ENCODE results near the gene CDK12.
"Not testable (repeated sequence)": the region's sequence is repeated elsewhere in the genome, so short reads cannot be mapped to it uniquely, and the experiment has no call there.

The CDK12 gene

DNA sequence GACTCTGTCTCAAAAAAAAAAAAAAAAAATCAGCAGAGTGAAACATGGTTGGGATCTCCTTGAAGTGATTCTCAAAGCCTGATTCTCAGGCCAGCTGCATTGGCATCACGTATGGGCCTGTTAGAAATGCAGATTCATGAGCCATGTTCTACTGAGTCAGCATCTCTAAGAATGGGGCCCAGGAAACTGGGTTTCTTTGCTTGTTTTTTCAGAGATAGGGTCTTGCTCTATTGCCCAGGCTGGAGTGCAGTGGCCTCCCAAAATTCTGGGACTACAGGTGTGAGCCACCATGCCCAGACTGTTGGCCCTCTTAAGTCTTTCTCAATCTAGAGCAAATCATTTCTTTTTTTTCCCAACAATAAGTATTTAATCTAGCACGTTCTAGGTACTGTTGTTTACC, 47.7 kb downstream of the CDK12 start:
- no peak for DNase-seq

DNA sequence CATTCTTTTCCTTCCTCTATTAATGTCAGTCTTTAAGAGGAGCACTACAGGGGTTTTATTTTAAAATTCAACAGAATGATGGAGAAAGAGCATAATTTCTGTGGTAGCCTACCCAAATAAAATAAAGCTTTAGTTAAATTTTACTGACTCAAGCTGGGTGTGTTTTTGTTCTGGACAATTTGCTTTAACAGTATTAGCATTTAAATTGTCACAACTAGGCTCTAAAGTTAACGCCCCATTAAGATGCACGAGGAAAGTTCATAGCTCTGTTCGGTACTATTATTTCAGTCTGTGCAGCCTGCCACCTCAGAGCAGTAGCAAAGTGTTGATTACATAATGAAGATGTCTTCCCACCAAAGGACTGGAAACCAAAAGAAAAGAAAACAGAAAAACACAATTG, 52.0 kb downstream of the CDK12 start:
- DNase-seq, result no peak

GRCh38 chr17:39513915-39514314, 52.6 kb downstream of the CDK12 start:
- DNase-seq, result no peak

DNA sequence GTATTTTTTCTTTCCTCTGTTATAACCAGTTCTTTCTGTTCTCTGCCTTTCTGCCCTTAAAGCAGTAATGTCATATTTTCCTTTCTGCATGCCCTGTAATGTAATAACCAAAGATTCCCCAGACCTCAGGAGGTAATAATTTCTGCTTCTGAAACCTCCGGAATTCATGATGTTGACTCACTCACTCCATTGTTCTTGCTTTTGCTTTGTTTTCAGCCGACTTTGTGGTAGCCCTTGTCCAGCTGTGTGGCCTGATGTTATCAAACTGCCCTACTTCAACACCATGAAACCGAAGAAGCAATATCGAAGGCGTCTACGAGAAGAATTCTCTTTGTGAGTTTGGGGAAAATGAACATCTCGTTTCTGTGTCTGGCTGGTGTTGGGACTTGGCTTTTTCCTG, 55.9 kb downstream of the CDK12 start:
- DNase-seq, result no peak

- peak; percentile 13 for DNase-seq
Measured at GRCh38 chr17:39525801-39526506, 64.7 kb downstream of the CDK12 start.

DNA sequence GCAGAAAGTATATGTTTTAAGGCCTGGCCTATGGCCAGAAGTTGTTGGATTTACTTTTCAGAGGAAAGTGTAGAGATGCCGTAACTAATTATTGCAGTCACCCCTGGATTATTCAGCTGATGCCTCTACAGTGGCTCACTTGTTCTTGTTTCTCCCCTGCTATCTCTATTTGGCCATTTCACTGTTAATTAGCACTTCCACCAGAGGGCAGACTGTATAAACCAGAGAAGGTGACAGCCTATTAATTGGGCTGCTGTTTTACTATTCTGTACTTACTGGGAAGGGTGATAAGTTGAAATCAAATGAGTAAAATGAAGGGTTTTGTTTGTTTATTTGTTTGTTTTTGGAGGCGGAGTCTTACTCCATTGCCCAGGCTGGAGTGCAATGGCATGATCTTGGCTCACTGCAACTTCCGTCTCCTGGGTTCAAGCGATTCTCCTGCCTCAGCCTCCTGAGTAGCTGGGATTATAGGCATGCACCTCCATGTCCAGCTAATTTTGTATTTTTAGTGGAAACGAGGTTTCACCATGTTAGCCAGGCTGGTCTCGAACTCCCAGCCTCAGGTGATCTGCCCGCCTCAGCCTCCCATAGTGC, 66.0 kb downstream of the CDK12 start:
- no peak for DNase-seq

- DNase-seq, result no peak
Measured at GRCh38 chr17:39529455-39529854, 68.2 kb downstream of the CDK12 start.

DNA sequence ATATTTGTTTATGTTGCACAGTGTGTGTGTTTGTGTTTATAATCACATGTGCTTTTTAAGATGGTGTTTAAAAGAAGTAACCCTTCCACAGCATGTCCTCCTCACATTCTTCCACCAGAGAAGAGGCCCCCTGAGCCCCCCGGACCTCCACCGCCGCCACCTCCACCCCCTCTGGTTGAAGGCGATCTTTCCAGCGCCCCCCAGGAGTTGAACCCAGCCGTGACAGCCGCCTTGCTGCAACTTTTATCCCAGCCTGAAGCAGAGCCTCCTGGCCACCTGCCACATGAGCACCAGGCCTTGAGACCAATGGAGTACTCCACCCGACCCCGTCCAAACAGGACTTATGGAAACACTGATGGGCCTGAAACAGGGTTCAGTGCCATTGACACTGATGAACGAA, 69.2 kb downstream of the CDK12 start:
- DNase-seq, result no peak

DNA sequence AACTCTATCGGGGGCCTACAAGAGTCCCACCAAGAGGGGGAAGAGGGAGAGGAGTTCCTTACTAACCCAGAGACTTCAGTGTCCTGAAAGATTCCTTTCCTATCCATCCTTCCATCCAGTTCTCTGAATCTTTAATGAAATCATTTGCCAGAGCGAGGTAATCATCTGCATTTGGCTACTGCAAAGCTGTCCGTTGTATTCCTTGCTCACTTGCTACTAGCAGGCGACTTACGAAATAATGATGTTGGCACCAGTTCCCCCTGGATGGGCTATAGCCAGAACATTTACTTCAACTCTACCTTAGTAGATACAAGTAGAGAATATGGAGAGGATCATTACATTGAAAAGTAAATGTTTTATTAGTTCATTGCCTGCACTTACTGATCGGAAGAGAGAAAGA, 70.0 kb downstream of the CDK12 start:
- no peak for DNase-seq

GRCh38 chr17:39533891-39534290, 72.6 kb downstream of the CDK12 start:
- no peak for DNase-seq

GRCh38 chr17:39534768-39535405, 73.6 kb downstream of the CDK12 start:
- DNase-seq, result no peak

GRCh38 chr17:39536468-39536867, 75.2 kb downstream of the CDK12 start:
- no peak for DNase-seq

GRCh38 chr17:39537364-39537763, 76.1 kb downstream of the CDK12 start:
- not testable (repeated sequence) for DNase-seq

GRCh38 chr17:39538866-39539265, 77.6 kb downstream of the CDK12 start:
- DNase-seq, result no peak

- no peak for DNase-seq
Measured at GRCh38 chr17:39540611-39541010, 79.3 kb downstream of the CDK12 start.

DNA sequence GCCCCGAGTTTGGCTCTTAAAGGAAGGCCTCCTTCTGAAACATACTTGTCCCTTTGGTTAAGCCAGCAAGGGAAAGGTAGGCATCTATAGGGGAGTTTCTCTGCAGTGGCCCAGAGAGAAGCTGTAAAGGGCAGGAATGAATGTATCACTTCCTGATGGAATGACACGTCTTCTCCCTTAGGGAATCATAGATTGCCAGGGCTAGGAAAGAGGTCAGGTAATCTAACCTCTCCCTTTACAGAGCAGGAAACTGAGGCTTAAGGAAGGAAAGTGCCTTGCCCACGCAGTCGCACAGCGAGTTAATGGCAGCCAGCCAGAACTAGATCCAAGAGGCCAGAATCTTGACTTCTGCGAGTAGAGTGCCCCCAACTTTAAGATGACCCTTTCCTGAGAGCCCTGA, 80.4 kb downstream of the CDK12 start:
- no peak for DNase-seq

- no peak for DNase-seq
Measured at GRCh38 chr17:39543176-39543575, 81.9 kb downstream of the CDK12 start.

- no peak for DNase-seq
Measured at GRCh38 chr17:39543664-39544063, 82.4 kb downstream of the CDK12 start.

DNA sequence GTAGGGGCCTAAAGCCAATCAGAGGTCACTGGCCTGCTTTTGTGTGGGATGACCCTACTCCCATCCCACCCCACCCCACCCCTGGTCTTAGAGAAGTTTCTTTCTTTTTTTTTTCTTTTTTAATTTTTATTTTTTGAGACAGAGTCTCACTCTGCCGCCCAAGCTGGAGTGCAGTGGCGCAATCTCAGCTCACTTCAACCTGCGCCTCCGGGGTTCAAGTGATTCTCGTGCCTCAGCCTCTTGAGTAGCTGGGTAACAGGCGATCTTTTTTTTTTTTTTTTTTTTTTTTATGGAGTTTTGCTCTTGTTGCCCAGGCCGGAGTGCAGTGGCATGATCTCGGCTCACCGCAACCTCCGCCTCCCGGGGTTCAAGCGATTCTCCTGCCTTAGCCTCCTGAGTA, 83.1 kb downstream of the CDK12 start:
- not testable (repeated sequence) for DNase-seq

DNA sequence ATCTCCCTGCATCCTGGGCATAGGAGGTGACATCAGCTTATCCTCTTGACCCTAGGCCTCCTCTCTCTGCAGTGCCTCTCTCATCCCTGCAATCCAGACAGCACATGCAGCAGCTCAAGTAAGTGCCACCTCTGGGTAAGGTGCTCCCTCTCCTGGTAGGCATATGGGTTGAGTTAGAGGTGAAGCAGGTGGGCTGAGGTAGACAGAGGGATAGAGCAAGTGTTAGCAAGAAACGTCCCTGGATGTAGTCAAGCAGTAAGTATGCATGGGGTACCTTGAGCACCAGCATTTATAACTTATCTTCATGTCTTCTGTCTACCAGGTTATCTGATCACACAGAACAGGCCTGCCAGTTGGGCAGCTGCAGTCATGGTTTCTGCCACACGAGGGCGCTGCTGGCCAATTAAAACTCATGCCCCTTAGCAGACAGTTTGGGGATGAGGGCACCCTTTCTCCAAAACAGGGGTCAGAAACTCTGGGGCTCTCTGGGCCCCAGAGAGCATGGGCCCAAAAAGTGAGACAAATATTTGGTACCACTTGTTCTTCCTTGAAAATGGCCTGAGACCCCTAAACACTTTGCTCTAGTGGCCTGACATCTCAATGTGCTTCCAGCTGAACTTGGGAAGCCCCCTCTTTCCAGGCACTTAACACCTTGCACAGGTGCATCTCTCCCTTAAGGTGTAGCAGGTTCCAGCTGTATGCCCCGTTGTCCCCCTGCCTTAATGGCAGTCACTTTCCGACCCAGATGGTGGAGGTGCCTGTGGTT, 86.6 kb downstream of the CDK12 start:
- DNase-seq, result peak; percentile 42

- DNase-seq, result no peak
Measured at GRCh38 chr17:39548494-39549225, 87.4 kb downstream of the CDK12 start.

GRCh38 chr17:39549747-39550573, 88.7 kb downstream of the CDK12 start:
- DNase-seq, result no peak
